Activated CD4-positive, alpha-beta T cell treated with anti-CD3 and anti-CD28 coated beads, Interleukin-2, amount 50 U/mL, for 24 hours (primary cell): ENCODE results near the gene MAP2K7.
"Not testable (repeated sequence)": the region's sequence is repeated elsewhere in the genome, so short reads cannot be mapped to it uniquely, and the experiment has no call there.

Source experiments
- DNase-seq, 2 donors: peaks; one replicate each; pipeline ENCODE4 v3.0.0-alpha.2; 2020; ENCODE audit warnings: low read depth in 1 of 2, low spot score in 1 of 2

Gene MAP2K7

GRCh38 chr19:7903244-7904073 lies at the start of gene MAP2K7:
MAP2K7 (plus strand) TSS chr19:7903877; CDS start chr19:7903945, 68 bp downstream.
- peak; percentile 100 for DNase-seq

GRCh38 chr19:7855426-7856108 lies 48.1 kb upstream of the MAP2K7 start:
- DNase-seq, result no peak

- no peak for DNase-seq
These were observed 47.5 kb upstream of the MAP2K7 start for GRCh38 chr19:7856109-7856591.

- no peak for DNase-seq
These were observed 46.7 kb upstream of the MAP2K7 start for GRCh38 chr19:7856679-7857663.

GRCh38 chr19:7857727-7858108 lies 46.0 kb upstream of the MAP2K7 start:
- DNase-seq, result no peak

GRCh38 chr19:7858109-7858770 lies 45.4 kb upstream of the MAP2K7 start:
- DNase-seq, result no peak

GRCh38 chr19:7859087-7859486 lies 44.6 kb upstream of the MAP2K7 start:
- not testable (repeated sequence) for DNase-seq

- DNase-seq, result no peak
These were observed 43.6 kb upstream of the MAP2K7 start for GRCh38 chr19:7859831-7860713.

GRCh38 chr19:7860714-7861618 lies 42.7 kb upstream of the MAP2K7 start:
- DNase-seq, result no peak

GRCh38 chr19:7861619-7862412 lies 41.9 kb upstream of the MAP2K7 start:
- no peak for DNase-seq

- DNase-seq, result peak in 1 of 2 donors; percentile 51
These were observed 41.2 kb upstream of the MAP2K7 start for GRCh38 chr19:7862413-7862951.

- no peak for DNase-seq
These were observed 40.3 kb upstream of the MAP2K7 start for GRCh38 chr19:7863157-7863970.

GRCh38 chr19:7863971-7864689 lies 39.5 kb upstream of the MAP2K7 start:
- DNase-seq, result no peak

- no peak for DNase-seq
These were observed 39.0 kb upstream of the MAP2K7 start for GRCh38 chr19:7864690-7865074.

- DNase-seq, result no peak
These were observed 38.3 kb upstream of the MAP2K7 start for GRCh38 chr19:7865262-7865911.
